Fibroblast of skin of back (primary cell): Measurements from ENCODE around the gene CNOT6.
A peak's percentile ranks its signal among the peaks of the same experiment; 100 is the strongest.
"Not testable (repeated sequence)": the region's sequence is repeated elsewhere in the genome, so short reads cannot be mapped to it uniquely, and the experiment has no call there.

Experiments used
- DNase-seq: peaks from one replicate; pipeline ENCODE4 v3.0.0-alpha.2; 2013

Gene CNOT6

GRCh38 chr5:180521101-180521500, 26.9 kb downstream of the CNOT6 start:
- no peak for DNase-seq

GRCh38 chr5:180521591-180521990, 27.4 kb downstream of the CNOT6 start:
- DNase-seq, result no peak

GRCh38 chr5:180522330-180522729, 28.2 kb downstream of the CNOT6 start:
- peak; percentile 14 for DNase-seq

GRCh38 chr5:180523629-180524466, 29.7 kb downstream of the CNOT6 start:
- peak; percentile 55 for DNase-seq

GRCh38 chr5:180525399-180525798, 31.2 kb downstream of the CNOT6 start:
- no peak for DNase-seq

DNA sequence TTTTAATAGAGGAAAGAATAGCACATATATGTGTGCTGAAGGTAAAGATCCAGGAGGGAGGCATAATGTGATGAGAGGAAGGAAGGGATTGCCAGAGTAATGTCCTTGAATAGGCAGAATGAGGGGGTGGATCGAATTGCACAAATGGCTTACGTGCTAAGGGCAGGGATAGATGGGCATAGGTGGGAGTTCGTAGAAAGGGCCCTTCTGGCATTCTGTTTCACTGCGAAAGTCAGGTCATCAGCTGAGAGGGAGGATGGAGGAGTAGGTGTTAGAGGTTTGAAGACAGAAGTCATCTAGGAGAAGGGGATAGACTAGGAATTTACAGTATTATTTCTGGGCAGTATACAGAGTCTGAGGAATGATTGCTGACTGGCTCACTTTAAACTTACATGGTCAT, 32.1 kb downstream of the CNOT6 start:
- no peak for DNase-seq

- no peak for DNase-seq
Observed at GRCh38 chr5:180527659-180528058, 33.5 kb downstream of the CNOT6 start.

- not testable (repeated sequence) for DNase-seq
Observed at GRCh38 chr5:180531036-180531585, 36.9 kb downstream of the CNOT6 start.

DNA sequence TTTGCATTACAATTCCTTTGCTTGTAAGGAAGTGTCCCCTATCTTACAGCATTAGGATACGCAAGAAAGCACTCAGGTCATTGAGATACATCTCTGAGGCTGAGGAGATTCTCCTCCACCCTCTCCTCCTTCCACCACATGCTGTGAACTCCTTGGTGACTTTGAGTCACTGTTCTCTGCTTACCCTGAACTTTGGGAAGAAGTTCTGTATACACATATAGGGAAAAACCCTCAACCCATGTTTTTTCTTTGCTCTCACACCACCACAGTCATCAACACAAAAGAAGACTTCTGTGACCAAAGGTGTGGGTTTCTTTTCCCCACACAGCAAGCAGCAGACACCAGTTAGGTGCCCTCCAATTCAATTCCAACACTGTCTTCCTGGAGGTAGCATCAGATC, 38.1 kb downstream of the CNOT6 start:
- DNase-seq, result no peak

- no peak for DNase-seq
Observed at GRCh38 chr5:180533845-180534244, 39.7 kb downstream of the CNOT6 start.

- DNase-seq, result no peak
Observed at GRCh38 chr5:180535573-180535972, 41.4 kb downstream of the CNOT6 start.

DNA sequence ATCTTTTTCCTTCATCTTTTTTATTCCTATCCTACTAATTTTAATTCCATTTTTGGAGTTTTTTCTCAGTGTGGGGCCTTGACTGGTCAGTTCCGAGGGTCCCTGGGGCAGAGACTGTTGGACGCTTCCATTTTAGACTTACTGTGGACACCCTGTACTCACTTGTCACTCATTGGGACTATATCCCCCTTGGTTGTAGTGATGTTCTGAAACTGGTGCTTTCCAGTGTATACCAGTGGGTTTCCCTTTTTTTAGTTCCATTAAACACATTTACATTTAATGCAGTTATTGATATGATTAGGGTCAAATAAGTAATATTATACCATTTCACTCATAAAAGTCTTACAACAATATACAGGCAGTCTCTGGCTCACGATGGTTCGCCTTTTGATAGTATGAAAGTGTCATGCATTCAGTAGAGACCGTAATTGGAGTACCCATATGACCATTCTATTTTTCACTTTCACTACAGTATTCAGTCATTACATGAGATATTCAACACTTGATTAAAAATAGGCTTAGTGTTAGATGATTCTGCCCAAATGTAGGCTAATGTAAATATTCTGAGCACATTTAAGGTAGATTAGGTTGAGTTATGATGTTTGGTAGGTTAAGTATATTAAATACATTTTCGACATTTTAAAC, 46.0 kb downstream of the CNOT6 start:
- DNase-seq, result no peak

DNA sequence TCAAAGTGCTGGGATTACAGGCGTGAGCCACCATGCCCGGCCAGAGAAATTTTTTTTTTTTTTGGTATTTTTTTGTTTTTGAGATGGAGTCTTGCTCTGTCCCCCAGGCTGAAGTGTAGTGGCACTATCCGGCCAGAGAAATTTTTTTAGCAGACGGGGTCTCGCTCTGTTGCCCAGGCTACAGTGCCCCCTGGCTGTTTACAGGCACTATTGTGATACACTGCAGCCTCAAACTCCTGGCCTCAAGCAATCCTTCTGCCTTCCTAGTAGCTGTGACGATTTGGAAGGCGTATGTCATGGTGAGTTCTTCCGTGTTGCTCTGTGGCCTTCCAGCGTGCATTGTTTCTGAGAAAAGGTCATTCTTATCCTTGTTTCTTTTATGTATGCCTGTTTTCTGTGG, 47.5 kb downstream of the CNOT6 start:
- no peak for DNase-seq

GRCh38 chr5:180545248-180545647, 51.1 kb downstream of the CNOT6 start:
- no peak for DNase-seq

- no peak for DNase-seq
Observed at GRCh38 chr5:180548563-180548962, 54.4 kb downstream of the CNOT6 start.

- no peak for DNase-seq
Observed at GRCh38 chr5:180553530-180553929, 59.4 kb downstream of the CNOT6 start.

DNA sequence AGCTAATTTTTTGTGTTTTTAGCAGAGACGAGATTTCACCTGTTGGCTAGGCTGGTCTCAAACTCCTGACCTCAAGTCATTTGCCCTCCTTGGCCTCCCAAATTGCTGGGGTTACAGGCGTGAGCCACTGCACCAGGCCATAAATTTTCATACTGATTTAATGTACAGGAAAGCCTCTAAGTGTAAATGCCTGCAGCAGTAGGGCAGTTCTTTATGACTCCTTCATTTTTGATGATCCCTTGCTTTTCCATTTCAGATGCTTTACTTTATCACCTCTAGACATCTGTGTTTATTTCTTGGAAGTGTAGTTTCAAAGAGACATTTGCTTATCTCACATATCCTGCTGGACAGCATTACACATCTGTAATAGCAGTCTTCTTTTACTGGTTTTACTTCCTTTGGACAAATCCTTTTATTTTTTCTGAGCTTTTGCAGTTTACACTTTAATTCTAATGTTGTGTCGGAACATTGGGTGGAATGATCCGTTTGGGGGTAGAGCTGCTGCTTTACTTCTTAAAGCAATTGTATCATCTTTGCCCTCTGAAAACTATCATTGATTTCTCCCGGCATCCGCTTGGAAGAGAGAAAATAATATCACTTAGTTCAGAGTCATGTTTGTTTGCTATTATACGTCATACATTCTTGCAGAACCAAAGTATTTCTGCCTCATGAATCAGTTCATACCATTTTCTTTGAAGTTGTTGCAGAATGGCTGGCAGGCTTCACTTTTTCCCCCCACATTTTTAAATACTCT, 61.2 kb downstream of the CNOT6 start:
- DNase-seq, result peak; percentile 3

DNA sequence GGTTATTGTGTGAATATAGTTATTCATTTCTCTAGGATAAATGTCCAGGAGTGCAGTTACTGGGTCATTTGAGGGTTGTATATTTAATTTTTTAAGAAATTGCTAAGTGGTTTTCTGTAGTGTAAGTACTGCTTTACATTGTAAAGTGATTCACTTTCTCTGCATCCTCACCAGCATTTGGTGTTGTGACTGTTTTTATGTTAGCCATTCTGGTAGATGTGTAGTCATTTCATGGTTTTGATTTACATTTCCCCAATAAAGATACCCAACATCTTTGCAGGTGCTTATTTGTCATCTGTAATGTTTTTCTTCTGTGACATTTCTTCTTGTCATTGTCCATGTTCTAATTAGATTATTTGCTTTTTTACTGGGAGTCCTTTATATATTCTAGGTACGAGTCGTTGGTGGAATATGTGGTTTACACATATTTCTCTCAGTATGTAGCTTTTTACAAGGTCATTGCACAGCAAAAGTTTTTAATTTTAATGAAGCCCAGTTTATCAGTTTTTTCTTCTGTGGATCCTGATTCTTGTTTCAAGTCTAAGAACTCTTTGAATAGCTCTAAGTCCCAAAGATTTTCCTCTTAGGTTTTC, 63.1 kb downstream of the CNOT6 start:
- peak; percentile 46 for DNase-seq

DNA sequence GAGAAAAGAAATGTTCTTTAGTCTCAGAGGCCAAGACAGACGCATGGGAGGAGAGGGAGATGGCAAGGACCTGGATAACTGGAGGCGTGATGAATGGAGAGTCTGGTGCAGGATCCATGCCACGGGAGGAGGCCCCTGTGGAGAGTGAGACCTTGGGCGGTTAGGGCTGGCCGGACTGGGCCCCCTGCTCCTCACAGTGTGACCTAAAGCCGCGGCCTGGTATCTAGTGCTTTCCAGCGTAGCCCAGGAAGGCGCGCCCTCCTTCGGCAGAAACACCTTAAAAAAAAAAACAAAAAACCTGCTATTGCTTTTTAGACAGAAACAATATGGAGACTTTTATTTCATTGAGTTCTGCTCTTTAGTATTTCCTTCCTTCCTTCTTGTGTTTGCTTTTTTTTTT, 64.1 kb downstream of the CNOT6 start:
- no peak for DNase-seq

- DNase-seq, result no peak
Observed at GRCh38 chr5:180563994-180564393, 69.8 kb downstream of the CNOT6 start.

GRCh38 chr5:180568914-180569313, 74.7 kb downstream of the CNOT6 start:
- no peak for DNase-seq

GRCh38 chr5:180575571-180575970, 81.4 kb downstream of the CNOT6 start:
- peak; percentile 7 for DNase-seq

DNA sequence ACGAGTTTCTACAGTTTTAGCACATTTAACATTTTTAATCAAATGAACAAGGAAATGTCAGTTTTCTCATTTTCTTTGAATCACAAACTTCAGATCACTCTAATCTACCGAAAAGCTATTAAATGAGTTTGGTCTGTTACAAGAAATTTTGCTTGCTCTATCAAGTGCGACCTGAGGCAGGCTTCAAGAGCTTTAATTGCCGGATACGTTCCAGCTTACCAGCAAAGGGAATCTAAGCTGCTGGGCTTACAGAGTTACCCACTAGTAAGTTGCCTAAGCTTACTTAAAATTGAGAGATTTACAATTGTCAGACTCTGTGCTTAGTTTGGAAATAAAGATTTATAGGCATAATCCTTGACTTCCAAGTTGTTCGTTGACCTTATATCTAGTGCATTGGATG, 86.5 kb downstream of the CNOT6 start:
- no peak for DNase-seq
